HG03060 (cell line): ENCODE results near the gene DDI2.
"Not testable (repeated sequence)": the region's sequence is repeated elsewhere in the genome, so short reads cannot be mapped to it uniquely, and the experiment has no call there.

Source experiments
- ATAC-seq: cut with Tn5 transposase; IDR thresholded peaks from one replicate; pipeline ENCODE4 v1.9.1; 2021; ENCODE audit warnings: low read depth, moderate number of reproducible peaks; ENCODE audit not compliant: unreplicated experiment

Gene DDI2

GRCh38 chr1:15604400-15604799 lies 12.9 kb upstream of the DDI2 start:
- not testable (repeated sequence) for ATAC-seq

GRCh38 chr1:15605398-15606383 lies 11.6 kb upstream of the DDI2 start:
- no peak for ATAC-seq

GRCh38 chr1:15609631-15610030 lies 7.6 kb upstream of the DDI2 start:
- ATAC-seq, result no peak

- no peak for ATAC-seq
Measured at GRCh38 chr1:15610167-15610566, 7.1 kb upstream of the DDI2 start.

GRCh38 chr1:15616373-15617172 lies 685 bp upstream of the DDI2 start:
- ATAC-seq, result no peak

- ATAC-seq, result no peak
Measured at GRCh38 chr1:15618077-15618654, 908 bp downstream of the DDI2 start.

GRCh38 chr1:15618655-15619525 lies 1.6 kb downstream of the DDI2 start:
- ATAC-seq, result no peak

- ATAC-seq, result no peak
Measured at GRCh38 chr1:15620155-15620545, 2.9 kb downstream of the DDI2 start.

- ATAC-seq, result no peak
Measured at GRCh38 chr1:15620902-15621682, 3.8 kb downstream of the DDI2 start.

- no peak for ATAC-seq
Measured at GRCh38 chr1:15621975-15622374, 4.7 kb downstream of the DDI2 start.

- ATAC-seq, result no peak
Measured at GRCh38 chr1:15622712-15623373, 5.6 kb downstream of the DDI2 start.

GRCh38 chr1:15623435-15623834 lies 6.2 kb downstream of the DDI2 start:
- no peak for ATAC-seq

GRCh38 chr1:15624133-15624714 lies 7.0 kb downstream of the DDI2 start:
- ATAC-seq, result no peak

GRCh38 chr1:15625056-15625917 lies 8.0 kb downstream of the DDI2 start:
- ATAC-seq, result no peak

- ATAC-seq, result no peak
Measured at GRCh38 chr1:15626269-15626950, 9.2 kb downstream of the DDI2 start.

- ATAC-seq, result no peak
Measured at GRCh38 chr1:15627343-15627988, 10.2 kb downstream of the DDI2 start.

- no peak for ATAC-seq
Measured at GRCh38 chr1:15628003-15628402, 10.7 kb downstream of the DDI2 start.
